Measurements from ENCODE around the gene IRAK2. TPM values are rescaled to one million over a fixed set of nuclear protein-coding genes. Genes with fewer than 3 reads are reported as not detected.

Gene IRAK2
- 17.2 to 22.0 TPM (median 20.3 TPM) in 5 replicates for total RNA-seq (2022; extraction: Qiagen RNA extraction; ENCODE audit: low read depth)

GRCh38 chr3:10164546-10165393 is at the start of gene IRAK2:
TSS of gene IRAK2 (plus strand) at chr3:10164919. CDS start at chr3:10164955, 36 bp downstream.

GRCh38 chr3:10115326-10116137 is 49.2 kb upstream of the IRAK2 start, which contains the start of gene BRK1:
TSS of gene BRK1 (plus strand) at chr3:10115675. CDS start at chr3:10115702, 27 bp downstream.

GRCh38 chr3:10248184-10248983 is 83.7 kb downstream of the IRAK2 start, which contains the start of gene TATDN2:
TSS of gene TATDN2 (plus strand) at chr3:10248459. CDS start at chr3:10249201, 742 bp downstream.

GRCh38 chr3:10292505-10293419 is 128.0 kb downstream of the IRAK2 start, which contains the start of gene GHRL:
TSS of gene GHRL (minus strand) at chr3:10292947. CDS start at chr3:10290180, 2,767 bp downstream.

Other genes starting within 250 kb of the IRAK2 start
- gene IL17RC, start 247.8 kb upstream of the IRAK2 start, total RNA-seq (2022; extraction: Qiagen RNA extraction; ENCODE audit: low read depth) = 15.2 to 24.5 TPM (median 18.9 TPM) in 5 replicates
- 8.1 to 15.6 TPM (median 13.7 TPM) in 5 replicates for gene CRELD1, start 231.1 kb upstream of the IRAK2 start, total RNA-seq (2022; extraction: Qiagen RNA extraction; ENCODE audit: low read depth)
- 0.66 to 1.8 TPM (median 1.5 TPM) in 5 replicates for gene PRRT3, start 212.5 kb upstream of the IRAK2 start, total RNA-seq (2022; extraction: Qiagen RNA extraction; ENCODE audit: low read depth)
- gene EMC3, start 178.1 kb upstream of the IRAK2 start, total RNA-seq (2022; extraction: Qiagen RNA extraction; ENCODE audit: low read depth) = 109 to 129 TPM (median 119 TPM) in 5 replicates
- 18.3 to 24.5 TPM (median 19.5 TPM) in 5 replicates for gene FANCD2, start 138.5 kb upstream of the IRAK2 start, total RNA-seq (2022; extraction: Qiagen RNA extraction; ENCODE audit: low read depth)
- gene FANCD2OS, start 56.7 kb upstream of the IRAK2 start, total RNA-seq (2022; extraction: Qiagen RNA extraction; ENCODE audit: low read depth) = not detected in 5 replicates
- gene BRK1, start 49.2 kb upstream of the IRAK2 start, total RNA-seq (2022; extraction: Qiagen RNA extraction; ENCODE audit: low read depth) = 168 to 188 TPM (median 174 TPM) in 5 replicates
- 26.4 to 35.6 TPM (median 31.2 TPM) in 5 replicates for gene VHL, start 23.1 kb upstream of the IRAK2 start, total RNA-seq (2022; extraction: Qiagen RNA extraction; ENCODE audit: low read depth)
- gene TATDN2, start 83.5 kb downstream of the IRAK2 start, total RNA-seq (2022; extraction: Qiagen RNA extraction; ENCODE audit: low read depth) = 30.1 to 40.3 TPM (median 34.6 TPM) in 5 replicates
- gene GHRL, start 128.0 kb downstream of the IRAK2 start, total RNA-seq (2022; extraction: Qiagen RNA extraction; ENCODE audit: low read depth) = not detected in 5 replicates
- 173 to 218 TPM (median 203 TPM) in 5 replicates for gene SEC13, start 156.2 kb downstream of the IRAK2 start, total RNA-seq (2022; extraction: Qiagen RNA extraction; ENCODE audit: low read depth)

Measured in A549 treated with ZK216348 at 1 μM for 4 hours (cell line).